Measurements from ENCODE around the gene ARVCF. TPM values are rescaled to one million over a fixed set of nuclear protein-coding genes. Genes with fewer than 3 reads are reported as not detected.

ARVCF gene
- total RNA-seq, 1 donor from 2014 or later, result 101 TPM

DNA sequence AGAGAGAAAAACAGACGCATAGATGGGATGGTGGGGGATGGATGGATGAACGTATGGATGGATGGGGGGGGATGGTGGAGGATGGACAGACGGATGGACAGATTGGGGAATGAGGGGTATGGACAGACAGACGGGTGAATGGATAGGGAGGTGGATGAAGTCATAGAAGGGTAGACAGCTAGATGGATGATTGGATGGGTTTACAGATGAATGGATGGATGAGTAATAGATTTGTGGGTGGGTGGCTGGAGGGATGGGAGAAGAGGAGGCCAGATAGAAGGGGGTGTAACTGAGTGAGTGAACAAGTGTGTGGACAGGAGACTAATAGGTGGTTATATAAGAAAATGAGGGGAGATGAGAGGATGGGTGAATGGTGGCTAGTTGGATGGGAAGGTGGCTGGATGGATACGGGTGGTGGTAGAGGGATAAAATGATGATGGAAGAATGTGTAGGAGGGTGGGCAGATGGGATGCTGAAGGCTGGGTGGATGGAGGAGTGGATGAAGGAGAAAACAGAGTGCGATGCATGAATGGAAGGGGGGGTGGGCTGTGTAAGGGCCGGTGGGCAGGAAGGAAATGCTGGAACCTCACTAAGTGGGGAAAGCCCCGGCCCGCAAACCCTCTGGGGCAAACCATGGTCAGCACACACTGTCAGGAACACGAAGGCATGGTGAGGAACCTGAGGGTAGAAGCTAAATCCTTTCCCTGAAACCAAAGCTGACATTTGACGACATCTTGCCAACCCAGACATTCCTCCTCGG lies 21.6 kb downstream of the ARVCF start:
- Mint-ChIP-seq H3K9me3 (ENCODE audit: low read depth) (no peaks in the 10 kb centered on the region), H3K4me1 (ENCODE audit: low read depth) (peaks cover 9% of the 10 kb centered on the region), H3K27me3 (no peaks in the 10 kb centered on the region), H3K4me3 (ENCODE audit: low read depth) (no peak overlapping the region), H3K27ac (no peak overlapping the region), H3K36me3 (ENCODE audit: insufficient read depth) (no peaks in the 10 kb centered on the region)
- no peak for DNase-seq (ENCODE audit: low spot score, unreplicated experiment)
- no peak for TF ChIP-seq CTCF (IDR thresholded peaks at IDR 0.05; ENCODE audit: unreplicated experiment)

GRCh38 chr22:19993926-19994325 lies 22.7 kb downstream of the ARVCF start:
- Mint-ChIP-seq H3K27me3 (no peaks in the 10 kb centered on the region), H3K27ac (no peak overlapping the region), H3K36me3 (ENCODE audit: insufficient read depth) (no peaks in the 10 kb centered on the region), H3K4me3 (ENCODE audit: low read depth) (no peak overlapping the region), H3K4me1 (ENCODE audit: low read depth) (peaks cover 5% of the 10 kb centered on the region), H3K9me3 (ENCODE audit: low read depth) (no peaks in the 10 kb centered on the region)
- TF ChIP-seq CTCF (IDR thresholded peaks at IDR 0.05; ENCODE audit: unreplicated experiment), result no peak
- no peak for DNase-seq (ENCODE audit: low spot score, unreplicated experiment)

DNA sequence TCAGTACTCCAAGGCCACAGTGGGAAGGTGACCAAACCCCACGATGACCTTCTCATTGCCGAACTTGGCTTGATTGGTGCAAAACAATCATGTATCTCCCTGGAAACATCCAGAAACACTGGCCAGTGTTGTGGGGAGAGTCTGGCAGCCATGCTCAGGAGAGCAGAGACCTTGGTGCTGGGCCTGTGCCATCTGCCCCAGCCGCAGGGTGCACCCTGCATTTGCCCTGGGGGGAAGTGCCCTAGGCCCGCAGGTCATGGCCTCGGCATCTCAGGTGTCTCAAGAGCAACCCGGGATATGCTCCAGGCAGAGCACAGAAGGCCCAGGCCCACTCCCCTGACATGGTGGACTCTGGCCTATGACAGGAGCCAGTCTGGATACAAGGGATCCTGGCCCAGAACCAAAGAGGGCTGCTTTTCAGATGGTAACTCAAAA lies 23.7 kb downstream of the ARVCF start:
- DNase-seq (ENCODE audit: low spot score, unreplicated experiment), result no peak
- no peaks in the 10 kb centered on the region for H3K9me3 Mint-ChIP-seq (ENCODE audit: low read depth)
- H3K27ac Mint-ChIP-seq, result no peak overlapping the region
- H3K27me3 Mint-ChIP-seq, result no peaks in the 10 kb centered on the region
- no peaks in the 10 kb centered on the region for H3K36me3 Mint-ChIP-seq (ENCODE audit: insufficient read depth)
- no peaks in the 10 kb centered on the region for H3K4me1 Mint-ChIP-seq (ENCODE audit: low read depth)
- no peak for TF ChIP-seq CTCF (IDR thresholded peaks at IDR 0.05; ENCODE audit: unreplicated experiment)
- no peak overlapping the region for H3K4me3 Mint-ChIP-seq (ENCODE audit: low read depth)

- H3K36me3 Mint-ChIP-seq (ENCODE audit: insufficient read depth), result no peaks in the 10 kb centered on the region
- no peak overlapping the region for H3K4me3 Mint-ChIP-seq (ENCODE audit: low read depth)
- H3K4me1 Mint-ChIP-seq (ENCODE audit: low read depth), result no peaks in the 10 kb centered on the region
- no peak for TF ChIP-seq CTCF (IDR thresholded peaks at IDR 0.05; ENCODE audit: unreplicated experiment)
- H3K27ac Mint-ChIP-seq, result no peak overlapping the region
- DNase-seq (ENCODE audit: low spot score, unreplicated experiment), result no peak
- no peaks in the 10 kb centered on the region for H3K9me3 Mint-ChIP-seq (ENCODE audit: low read depth)
- H3K27me3 Mint-ChIP-seq, result no peaks in the 10 kb centered on the region
These were observed 24.1 kb downstream of the ARVCF start for GRCh38 chr22:19992481-19992911.

GRCh38 chr22:19991645-19992451 lies 24.8 kb downstream of the ARVCF start:
- no peak for DNase-seq (ENCODE audit: low spot score, unreplicated experiment)
- TF ChIP-seq CTCF (IDR thresholded peaks at IDR 0.05; ENCODE audit: unreplicated experiment), result no peak
- Mint-ChIP-seq H3K27me3 (no peaks in the 10 kb centered on the region), H3K4me1 (ENCODE audit: low read depth) (no peaks in the 10 kb centered on the region), H3K27ac (no peak overlapping the region), H3K4me3 (ENCODE audit: low read depth) (no peak overlapping the region), H3K9me3 (ENCODE audit: low read depth) (no peaks in the 10 kb centered on the region), H3K36me3 (ENCODE audit: insufficient read depth) (no peaks in the 10 kb centered on the region)
